HG03378 (cell line): ENCODE measurements around the gene LAMB1.

Experiments
- ATAC-seq: cut with Tn5 transposase; IDR thresholded peaks from one replicate; pipeline ENCODE4 v1.9.1; 2021; ENCODE audit warnings: mild to moderate bottlenecking, moderate library complexity; ENCODE audit not compliant: unreplicated experiment

The LAMB1 gene

DNA sequence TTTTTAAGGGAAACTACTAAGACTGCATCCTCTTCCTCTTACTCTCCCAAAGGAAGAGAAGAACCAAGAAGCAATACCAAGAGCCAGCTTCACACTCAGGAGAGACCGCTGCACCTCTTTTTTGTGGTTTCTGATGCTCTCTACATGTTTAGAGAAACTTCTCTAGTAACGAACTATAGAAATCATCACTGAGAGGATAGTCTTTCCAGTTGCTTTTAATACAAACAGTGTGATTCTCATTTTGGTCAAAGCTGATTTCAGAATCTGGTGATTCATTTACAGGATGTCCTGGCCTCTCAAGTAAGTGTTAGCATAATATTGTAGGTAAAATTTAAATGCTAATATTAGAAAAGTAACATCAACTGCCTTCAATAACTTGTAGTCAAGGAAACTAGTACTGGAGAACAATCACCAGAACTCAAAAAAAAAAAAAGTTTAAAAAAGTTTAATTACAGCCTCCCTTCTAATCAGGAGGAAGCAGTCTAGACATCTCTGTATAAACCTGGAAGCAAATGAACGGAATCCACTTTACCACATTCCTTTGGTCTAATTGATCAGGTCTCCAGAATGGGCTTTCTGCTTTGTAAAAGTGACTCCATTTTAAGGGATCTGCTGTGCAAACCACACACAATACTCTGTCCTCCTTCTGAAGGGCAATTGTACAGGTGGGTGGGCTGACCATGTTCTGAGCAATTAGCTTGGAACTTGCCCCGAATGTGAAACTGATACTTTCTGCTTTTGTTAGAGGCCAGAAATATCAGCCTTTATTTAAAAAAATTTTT is 3.0 kb downstream of the LAMB1 start:
- no peak for ATAC-seq

DNA sequence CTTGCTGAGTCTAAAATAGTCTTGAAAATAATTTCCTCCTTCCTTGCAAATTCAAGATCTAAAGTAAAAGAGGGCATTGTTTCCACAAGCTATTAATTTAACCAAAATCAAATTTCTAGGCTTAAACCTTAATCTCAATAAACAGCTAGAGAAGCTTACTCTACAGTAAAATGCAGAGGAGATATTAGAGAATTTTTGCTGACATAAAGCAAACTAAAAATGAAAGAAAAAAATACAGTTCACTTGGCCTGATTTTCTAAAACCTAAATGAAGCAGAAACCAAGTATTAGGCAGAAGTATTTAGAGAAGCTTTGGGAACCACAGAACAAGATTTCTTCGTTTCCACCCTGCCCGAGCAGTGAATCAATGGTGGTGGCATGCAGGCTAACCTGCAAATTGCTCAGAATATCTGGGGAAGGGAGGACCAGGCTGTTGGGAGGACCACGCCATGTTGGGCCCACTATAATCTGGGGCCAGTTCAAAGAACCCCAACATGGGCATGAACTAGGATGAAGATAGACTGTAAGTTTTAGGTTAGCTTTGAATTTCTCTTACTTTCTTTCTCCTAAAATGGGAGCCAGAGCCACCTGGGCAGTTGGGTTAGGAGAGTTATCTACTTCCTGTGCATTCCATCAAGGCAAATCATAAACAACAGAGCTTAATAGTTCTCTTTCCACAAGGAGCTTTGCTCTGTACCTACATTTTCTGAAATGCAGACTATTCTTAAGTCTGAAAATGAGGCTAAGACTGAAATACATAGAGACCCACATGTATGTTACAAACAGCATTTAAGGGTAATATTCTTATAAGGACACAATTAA is 4.1 kb downstream of the LAMB1 start:
- ATAC-seq: no peak

DNA sequence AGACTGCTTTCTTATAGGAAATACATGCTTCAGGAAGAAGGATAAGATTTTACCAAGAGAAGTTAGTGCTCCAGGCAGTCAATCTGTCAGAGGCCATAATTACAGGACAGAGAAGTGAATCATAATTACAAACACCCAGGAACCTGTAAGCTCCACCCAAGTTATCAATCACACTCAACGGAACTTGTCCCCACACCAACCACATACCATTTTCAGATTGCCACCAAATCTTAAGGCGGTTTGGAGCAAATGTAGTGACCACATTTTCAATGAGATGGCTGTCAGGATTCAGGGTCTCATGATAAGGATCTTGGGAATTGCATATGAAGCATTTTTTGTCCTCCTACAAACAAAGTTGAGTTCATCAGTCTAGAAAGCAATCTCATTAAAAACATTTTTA is 4.8 kb downstream of the LAMB1 start:
- ATAC-seq: no peak

DNA sequence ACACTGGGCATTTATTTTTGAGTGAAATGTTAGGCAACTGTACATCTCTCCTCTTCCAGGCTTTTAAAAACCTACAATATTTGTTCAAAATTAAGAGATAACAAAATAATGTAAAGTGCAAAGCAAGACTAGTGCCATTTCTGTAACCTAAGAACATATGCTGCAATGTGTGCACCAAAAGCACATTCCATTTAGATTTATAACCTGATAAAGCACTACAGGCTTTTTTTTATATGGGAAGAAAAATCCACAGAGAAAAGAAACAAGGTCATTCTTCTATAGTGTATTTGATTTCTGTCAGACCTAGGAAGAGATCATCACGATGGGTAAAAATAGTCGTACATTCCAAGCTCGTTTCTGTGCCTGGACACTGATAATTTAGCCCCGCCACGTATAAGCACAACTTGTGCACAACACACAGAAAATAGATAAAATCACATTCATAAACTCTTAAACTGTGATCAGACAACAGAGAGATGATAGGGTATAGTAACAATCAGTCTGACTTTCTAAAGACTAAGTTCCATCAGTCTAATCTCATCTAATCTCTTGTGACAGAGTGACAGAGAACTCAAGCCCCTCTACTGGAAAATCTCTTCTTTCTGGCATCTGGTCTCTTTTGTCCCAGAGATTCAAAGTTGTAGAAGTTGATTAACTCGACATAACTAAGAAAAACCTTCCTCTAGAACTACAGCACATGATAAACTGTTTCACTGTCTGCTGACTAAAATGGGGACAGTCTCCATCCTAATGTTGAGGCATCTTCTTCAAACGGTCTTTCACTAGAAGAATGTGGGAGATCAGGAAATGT is 6.7 kb downstream of the LAMB1 start:
- ATAC-seq: no peak

DNA sequence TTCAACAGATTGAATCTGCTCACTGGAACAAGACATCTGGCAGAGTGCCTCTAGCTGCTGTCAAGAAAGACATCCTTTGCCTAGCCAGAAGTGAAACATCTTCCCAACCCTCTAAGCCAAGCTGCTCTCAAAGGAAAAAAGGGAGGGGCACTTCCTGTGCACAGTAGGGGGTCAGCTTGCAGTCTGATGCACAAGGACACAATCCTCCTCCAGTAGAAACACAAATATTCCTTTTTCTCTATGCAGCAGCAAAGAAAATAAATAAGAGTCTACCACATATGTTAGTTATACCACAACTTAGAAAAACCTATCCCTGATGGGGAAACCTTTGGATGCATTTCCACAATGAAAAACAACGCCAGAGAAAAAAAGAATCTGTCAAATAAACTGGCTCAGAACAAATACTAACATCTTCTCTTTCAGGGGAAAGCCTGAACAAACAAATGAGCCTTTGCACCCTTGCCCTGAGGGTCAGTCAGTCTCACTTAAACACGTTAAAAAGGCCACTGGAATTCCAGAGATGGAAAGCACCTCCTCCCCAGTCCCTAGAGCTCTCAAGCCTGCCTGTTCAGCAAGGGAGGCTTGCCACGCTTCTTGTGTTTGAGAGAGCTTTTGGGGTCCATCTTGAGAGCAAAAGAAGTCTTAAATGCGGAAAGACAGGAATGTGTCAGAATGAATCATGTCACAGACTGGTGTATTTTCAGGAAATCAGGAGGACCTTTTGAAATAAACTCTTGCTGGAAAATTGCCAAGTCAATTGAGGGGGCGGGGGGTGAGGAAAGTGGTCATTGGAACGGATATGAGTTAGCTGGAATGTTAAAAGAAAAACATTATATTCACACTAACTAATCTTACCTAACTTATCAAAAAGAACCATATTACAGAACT is 7.5 kb downstream of the LAMB1 start:
- no peak for ATAC-seq

DNA sequence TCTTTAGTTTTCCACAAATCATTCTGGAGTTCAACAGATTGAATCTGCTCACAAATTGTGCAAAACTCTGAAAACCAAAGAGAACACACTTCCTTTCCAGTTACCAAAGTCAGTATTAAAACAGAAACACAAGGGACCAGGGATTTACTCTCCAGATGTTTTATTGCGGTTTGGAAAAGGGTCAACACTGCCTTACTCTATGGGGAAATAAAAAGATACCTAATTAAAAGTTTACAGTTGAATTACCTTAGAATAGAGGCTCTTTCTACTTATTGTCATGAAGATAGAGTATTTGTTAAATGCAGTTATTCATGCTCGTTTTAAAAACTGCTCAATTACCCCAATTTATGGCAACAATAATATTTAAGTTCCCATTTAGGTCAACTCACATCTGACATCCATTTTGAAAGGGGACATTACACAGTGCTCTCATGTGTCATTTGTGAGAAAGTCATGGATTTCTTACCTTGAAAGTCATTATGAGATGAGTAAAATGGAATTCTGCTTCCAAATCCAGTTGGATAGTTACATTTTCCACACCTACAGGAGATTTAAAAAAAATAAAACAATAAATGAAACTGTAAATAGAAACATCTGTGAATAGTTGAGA is 8.4 kb downstream of the LAMB1 start:
- ATAC-seq: no peak

DNA sequence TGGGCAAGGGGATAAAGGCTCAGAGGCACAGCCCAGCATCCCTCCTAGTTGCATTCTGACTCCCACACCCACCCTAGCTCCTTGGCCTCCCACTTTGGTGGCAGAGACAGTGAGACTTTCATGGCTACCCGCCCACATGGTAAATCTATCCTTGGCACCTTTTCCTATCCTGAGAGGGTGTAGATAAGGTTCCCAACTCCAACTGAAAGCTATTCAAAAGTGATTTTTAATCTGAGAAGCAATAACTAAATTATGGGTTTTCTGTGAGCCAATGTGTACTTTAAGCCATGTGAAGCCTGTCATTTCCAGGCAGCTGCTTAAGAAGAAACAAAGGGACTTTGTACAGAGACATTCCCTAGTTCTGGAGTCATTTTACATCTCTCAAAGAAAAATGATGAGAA is 9.1 kb downstream of the LAMB1 start:
- no peak for ATAC-seq

DNA sequence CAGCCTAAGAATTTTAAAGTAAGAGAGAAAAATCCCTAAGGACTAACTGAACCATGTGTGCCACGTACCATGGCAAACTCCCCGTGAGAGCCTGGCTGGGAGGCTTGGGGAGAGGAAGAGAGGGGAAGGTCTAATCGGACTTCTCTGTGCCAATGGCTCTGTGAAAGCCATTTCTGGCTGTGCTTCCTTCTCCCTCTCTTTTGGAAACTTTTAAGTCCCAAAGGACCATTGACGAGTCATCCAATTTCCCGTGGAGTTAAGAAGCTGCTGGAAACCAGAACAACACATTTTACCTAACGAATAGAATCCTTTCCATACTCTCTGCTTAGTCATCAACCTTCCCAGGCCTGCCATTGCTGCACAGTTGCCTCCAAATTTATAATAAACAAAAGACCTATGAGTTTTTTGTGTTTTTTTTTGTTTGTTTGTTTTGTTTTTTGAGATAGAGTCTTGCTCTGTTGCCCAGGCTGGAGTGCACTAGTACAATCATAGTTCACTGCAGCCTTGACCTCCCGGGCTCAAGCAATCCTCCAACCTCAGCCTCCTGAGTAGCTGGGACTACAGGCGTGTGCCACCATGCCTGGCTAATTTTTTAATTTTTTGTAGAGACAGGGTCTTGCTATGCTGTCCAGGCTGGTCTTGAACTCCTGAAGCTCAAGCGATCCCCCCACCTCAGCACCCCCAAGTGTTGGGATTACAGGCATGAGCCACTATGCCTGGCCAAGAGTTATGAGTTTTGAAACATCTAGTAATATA is 13.2 kb downstream of the LAMB1 start:
- ATAC-seq: no peak

DNA sequence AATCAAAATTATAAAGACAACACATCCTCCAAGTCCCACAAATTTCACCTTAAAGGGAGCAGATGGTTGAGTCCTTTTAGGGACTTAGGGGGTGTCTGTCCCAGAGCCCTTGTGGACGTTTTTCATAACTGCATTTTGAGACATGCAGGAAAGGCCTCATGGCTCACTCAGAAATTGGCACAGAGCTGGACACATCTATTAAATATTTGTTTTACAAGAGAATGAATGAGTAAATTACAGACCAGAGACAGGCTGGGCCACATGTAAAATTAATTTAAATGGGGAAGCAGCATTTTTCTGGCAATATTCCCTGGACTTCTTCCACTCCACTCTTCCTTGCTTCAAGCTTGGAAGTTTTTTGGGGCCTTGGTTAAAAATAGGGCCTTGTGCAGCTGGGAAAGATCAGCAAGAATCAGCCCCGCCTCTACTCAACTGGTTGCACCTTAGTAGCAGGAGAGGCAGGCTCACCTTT is 20.0 kb downstream of the LAMB1 start:
- no peak for ATAC-seq

DNA sequence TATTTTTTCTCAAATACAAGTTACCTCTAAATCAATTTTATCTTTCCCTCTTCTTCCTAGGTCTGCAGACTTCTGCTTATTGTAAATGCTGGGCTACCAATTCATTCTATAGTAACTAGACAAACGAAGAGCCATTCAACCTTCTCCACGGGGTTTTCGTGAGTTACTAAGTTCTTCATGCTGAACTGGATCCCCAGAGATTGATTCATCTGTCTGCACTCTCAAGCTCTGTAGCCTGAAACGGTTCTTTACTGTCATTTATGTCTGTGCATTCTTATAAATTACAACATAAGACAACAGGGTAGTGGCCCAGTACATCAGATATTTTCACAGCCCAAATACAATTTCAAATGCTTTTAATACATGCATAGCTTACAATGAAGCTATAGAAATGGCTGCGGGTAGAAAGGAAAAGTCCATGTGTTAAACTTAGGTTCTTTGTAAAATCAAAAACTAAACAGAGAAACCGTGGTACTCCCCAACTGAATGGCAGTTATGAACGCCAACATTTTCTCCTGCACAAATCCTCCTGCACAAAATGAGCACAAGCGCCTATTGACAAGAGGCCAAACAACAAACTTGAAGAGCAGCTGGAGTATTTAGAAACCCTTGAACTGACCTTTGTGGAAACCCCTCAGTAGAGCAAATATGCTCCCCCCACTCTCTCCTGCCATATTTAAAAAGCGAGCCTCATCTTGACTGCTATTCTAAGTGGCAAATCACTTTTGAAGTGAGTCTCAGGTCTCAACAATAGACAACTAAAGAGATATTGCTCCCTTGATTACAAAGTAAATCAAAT is 20.7 kb downstream of the LAMB1 start:
- ATAC-seq: no peak

DNA sequence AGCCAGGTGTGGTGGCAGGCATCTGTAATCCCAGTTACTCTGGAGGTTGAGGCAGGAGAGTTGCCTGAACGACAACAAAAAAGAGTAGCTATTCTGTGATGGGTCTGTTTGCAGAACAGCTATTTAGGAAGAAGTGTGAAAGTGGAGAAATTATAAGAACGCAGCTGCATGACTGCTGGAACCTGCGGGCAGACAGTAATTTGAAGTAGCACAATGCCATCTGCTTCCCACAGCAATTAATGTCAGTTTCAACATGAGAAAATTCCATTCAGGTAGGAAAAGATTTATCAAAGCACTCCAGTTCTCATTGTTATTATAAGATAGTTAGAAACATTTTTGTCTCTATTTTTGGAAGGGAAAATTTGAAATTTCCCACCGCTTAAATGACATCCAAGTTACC is 21.5 kb downstream of the LAMB1 start:
- no peak for ATAC-seq

DNA sequence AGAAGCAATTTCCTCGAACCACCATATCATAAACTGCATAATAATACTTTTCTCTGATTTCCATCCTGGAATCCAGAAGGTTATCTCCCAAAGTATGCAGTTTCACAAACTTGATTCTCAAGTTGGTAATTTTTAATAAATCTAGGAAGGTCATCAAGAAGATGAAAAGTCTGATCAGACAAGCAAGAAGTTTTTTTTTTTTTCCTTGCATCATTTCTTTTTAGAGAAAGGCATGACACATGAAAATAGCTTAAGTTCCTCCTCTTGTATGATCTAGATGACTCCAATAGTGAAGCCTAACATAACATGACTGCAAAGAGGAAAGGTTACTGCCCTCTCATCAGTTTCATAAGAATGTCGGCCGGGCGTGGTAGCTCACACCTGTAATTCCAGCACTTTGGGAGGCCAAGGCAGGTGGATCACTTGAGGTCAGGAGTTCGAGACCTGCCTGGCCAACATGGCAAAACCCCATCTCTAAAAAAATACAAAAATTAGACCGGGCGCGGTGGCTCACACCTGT is 22.2 kb downstream of the LAMB1 start:
- ATAC-seq: no peak

DNA sequence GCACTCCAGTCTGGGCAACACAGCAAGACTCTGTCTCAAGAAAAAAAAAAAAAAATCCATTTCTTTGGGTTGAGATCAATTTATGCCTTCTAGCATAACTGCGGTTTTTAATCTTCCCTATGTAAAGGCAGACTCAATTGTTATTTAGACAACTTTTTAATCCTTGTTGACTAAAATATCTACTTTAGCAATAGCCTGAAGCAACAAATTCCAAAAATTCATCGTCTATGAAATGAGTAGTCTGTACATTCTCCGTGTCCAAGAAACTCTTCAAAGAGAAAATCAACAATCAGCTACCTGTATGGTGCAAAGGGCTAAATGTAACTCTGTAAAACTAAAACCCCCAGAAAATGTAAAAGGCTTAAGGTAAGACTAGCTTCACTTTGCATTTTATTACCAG is 22.8 kb downstream of the LAMB1 start:
- ATAC-seq: no peak

DNA sequence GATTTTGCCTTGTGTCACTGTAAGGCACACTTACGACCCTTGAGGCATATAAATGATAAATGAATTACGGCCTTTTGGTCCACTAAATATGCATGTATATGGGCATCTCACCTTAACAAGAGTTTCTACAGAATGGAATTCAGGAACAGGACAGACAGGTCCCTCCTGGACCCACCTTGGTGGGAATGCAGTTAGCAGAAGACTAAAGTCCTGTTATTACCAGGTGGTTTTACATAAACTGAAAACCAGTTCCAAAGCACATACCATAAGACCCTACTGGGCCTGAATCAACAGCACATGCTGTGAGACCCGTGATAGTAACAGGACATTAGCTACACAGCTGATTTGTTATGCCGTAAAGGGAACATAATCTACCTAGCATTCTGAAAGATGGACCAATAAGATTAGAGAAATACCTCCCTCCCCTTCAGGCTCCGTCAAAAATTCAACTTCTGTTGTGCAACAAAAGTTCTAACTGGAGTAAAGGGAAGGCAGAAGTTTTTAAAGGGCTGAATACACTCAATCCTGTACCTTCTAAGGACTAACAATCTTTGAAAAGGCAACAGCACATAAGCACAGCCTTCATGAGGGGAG is 24.0 kb downstream of the LAMB1 start:
- ATAC-seq: no peak

DNA sequence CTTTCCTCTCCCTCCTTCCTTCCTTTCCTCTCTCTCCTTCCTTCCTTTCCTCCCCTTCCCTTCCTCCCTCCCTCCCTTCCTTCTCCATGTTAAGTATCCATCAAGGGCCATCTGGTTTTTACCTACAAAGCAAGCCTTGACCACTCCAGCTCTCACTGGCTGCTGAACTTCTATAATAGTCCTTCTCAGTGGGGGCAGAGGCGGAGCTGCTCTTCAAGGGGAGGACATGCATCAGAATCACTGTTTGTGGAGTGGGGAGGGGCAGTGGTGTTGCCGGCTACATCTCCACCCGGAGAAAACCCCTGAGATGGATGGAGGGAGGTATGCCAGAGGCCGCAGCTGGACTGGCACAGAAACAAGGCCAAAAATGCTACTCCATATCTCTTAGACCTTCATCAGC is 25.9 kb downstream of the LAMB1 start:
- no peak for ATAC-seq

DNA sequence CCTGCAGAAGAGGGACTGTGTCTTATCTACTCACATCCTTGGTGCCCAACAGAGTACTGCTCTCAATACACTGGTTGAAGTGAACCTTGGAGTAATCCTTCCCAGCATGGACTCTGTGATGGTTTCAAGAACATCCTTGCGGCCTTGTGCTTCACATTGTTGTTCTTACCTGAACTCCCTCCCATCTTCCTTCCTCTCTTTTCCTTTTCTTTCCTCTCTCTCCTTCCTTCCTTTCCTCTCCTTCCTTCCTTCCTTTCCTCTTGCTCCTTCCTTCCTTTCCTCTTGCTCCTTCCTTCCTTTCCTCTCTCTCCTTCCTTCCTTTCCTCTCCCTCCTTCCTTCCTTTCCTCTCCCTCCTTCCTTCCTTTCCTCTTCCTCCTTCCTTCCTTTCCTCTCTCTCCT is 26.3 kb downstream of the LAMB1 start:
- no peak for ATAC-seq

DNA sequence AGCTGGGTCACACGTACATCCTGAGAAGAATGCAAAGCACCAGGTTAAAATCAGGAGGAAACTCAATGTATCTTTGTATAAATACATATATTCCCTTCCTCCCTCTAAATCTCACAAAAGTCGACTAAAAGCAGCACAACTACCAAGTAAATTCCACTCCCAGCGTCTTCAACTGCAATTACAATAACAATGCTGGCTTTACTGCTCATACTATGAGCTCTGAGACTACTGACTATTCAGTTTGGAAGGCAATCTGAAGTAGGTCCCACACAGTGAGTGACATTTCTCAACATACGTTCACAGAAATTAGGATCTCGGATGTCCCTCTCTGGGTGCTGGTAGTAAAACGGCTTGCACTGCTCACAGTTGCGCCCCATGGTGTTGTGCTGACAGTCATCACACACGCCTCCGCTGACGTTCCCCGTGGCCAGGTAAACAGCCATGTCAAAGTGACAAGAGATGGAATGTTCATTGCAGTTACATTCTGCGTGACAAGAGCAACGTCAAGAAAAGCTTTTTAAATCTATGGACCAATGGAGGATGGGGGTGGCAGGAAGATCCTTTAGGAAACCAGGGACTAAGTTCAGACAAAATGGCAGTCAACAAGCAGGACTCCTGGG is 27.5 kb downstream of the LAMB1 start:
- ATAC-seq: no peak
